NCI-H774 (cell line): Measurements from ENCODE around the gene SNRPA.
"Not testable (repeated sequence)": the region's sequence is repeated elsewhere in the genome, so short reads cannot be mapped to it uniquely, and the experiment has no call there.

Experiments
- DNase-seq: peaks from one replicate; lab custom pipeline; 2025; lab: John Stamatoyannopoulos, UW

Gene SNRPA

DNA sequence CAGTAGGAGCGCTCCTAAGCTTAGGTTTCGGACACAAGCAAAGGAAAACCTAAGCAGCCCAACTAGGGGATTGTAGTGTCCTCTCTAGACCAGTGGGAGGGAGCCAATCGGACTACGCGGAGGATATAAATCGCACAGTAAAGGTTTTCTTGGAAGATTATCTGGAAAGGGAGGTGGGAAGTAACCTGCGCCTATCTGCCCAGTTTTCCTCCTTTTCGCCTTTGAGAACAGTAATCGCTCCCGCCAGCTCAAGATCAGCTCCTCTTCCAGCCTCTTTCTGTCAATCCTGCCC, 26.6 kb downstream of the SNRPA start:
- DNase-seq: no peak

DNA sequence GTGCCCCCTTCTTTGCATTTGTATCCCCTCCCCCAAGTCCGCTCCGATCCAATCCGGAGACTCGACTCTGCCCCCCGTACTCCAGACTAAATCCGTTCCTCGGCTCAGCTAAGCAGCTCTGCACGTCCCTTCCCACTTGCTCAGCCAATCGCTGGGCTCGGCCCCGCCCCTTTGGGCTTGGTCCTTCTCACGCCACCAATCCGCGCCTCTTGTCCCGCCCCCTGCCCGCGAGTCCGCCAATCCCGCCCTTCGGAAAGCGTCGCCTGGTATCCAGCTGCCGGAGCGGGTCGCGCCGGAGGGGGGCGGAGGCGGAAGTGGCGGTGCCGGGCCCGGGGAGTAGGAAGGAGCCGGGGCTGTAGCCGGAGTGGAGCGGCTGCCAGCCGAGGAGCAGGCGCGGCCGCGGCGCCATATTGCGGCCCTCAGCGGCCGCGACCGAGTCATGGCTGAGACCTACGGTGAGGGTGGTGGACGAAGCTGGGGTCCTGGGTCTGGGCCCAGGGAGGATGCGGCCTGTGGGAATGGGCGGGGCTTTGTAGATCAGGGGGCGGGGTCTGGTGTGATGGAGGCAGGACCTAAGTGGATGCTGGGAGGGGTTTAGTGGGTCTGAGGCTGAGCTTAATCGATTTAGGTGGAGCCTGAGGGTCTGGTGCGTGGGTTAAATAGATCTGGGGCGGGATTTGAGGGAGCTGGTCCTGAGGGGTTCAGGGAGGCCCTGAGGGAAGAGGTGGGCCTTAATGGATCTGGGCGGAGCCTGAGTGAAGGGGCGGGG, 27.1 kb downstream of the SNRPA start, which contains the start of gene RAB4B:
RAB4B (plus strand) TSS at position 311 of the 769 bp plus-strand sequence; CDS start at position 440, 129 bp downstream.
- DNase-seq: peak; percentile 98

DNA sequence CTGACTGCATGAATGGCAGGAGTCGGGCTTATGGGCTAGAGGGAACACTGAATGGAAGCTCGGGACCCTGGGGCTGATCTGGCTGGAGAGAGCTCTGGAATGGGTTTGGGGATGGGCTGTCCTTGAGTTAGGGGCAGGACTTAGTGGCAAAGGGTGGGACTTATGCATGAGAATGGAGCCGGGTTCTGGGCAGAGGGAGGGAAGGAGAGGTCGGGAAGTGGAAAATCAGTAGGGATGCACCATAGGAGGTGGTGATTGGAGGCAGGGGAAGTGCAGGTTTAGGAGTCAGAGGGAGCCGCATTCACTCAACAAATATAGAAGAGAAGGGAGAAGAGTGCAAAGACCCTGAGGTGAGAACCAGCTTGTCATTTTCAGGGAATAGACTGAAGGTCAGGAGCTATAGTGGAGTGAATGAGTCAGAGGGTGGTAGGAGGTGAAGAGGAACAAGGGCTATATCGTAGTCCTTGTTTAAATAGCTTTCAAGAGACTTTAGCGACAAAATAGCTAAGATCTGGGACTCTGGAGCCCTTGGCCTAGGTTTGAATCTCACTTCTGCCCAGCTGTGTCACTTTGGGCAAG, 27.8 kb downstream of the SNRPA start:
- DNase-seq: no peak

DNA sequence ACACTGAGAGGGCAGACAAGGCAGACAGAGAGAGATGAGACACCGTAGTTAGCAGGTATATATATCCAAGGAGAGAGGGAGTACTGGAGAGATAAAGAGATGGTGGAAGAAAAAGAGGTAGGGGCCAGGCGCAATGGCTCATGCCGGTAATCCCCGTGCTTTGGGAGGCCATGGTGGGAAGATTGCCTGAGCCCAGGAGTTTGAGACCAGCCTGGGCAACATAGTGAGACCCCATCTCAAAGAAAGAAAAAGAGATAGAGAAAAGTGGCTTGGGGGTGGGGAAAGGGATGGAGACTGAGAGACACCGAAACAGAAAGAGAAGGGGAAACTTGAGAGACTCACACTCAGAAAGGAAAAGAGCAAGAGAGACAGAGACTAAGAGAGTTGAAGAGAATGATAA, 29.6 kb downstream of the SNRPA start:
- DNase-seq: no peak

DNA sequence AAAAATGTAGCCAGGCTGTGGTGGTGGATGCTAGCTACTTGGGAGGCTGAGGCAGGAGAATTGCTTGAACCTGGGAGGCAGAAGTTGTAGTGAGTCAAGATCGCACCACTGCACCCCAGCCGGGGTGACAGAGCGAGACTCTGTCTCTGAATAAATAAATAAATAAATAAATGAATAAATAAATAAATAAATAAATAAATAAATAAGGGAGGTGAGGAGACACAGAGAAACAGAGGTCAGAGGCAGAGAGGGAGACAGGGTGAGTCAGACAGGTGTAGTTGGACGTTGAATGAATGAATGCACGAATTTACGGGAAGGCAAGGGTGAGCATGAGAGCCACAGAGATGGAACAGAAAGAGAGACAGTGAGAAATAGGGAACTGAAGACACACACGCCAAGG, 30.1 kb downstream of the SNRPA start:
- DNase-seq: no peak

DNA sequence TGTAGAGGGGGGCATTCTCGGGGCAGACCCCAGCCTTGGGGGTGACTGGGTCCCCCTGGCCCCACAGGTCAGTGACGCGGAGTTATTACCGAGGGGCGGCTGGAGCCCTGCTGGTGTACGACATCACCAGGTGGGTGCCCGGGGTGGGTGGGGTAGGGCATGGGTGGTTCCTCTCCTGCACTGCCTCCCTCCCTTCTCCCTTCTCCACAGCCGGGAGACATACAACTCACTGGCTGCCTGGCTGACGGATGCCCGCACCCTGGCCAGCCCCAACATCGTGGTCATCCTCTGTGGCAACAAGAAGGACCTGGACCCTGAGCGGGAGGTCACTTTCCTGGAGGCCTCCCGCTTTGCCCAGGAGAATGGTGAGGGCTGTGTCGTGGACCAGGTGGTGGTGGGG, 32.7 kb downstream of the SNRPA start:
- no peak for DNase-seq

DNA sequence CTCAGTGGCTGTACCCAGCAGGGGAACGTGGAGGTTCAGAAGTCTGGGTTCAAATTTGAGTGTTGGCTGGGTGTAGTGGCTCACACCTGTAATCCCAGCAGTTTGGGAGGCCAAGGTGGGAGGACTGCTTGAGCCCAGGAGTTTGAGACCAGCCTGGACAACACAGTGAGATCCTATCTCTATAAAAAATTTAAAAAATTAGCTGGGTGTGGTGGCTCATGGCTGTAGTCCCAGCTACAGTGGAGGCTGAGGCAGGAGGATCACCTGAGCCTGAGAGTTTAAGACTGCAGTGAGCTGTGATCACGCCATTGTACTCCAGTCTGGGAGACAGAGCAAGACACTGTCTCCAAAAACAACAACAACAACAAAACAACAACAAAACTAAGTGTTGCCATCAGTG, 33.1 kb downstream of the SNRPA start:
- not testable (repeated sequence) for DNase-seq

DNA sequence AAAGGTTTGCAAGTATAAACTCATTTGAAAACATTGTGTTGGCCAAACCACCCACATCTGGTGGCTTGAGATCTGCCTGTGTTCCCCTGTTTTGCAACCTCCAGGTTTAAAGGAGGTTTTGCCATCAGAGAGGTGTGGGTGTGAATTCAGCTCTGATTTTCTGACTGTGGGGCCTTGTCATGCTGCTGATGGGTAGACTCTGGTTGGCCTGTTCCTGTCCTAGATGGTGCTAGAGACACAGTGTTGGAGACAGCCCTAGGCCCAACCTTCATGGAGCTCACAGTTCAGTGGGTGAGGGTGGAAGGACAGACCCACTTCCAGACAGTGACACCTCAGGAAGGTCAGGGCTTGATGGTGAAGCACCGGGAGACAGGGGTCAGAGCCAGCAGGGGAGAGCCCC, 34.5 kb downstream of the SNRPA start:
- no peak for DNase-seq

DNA sequence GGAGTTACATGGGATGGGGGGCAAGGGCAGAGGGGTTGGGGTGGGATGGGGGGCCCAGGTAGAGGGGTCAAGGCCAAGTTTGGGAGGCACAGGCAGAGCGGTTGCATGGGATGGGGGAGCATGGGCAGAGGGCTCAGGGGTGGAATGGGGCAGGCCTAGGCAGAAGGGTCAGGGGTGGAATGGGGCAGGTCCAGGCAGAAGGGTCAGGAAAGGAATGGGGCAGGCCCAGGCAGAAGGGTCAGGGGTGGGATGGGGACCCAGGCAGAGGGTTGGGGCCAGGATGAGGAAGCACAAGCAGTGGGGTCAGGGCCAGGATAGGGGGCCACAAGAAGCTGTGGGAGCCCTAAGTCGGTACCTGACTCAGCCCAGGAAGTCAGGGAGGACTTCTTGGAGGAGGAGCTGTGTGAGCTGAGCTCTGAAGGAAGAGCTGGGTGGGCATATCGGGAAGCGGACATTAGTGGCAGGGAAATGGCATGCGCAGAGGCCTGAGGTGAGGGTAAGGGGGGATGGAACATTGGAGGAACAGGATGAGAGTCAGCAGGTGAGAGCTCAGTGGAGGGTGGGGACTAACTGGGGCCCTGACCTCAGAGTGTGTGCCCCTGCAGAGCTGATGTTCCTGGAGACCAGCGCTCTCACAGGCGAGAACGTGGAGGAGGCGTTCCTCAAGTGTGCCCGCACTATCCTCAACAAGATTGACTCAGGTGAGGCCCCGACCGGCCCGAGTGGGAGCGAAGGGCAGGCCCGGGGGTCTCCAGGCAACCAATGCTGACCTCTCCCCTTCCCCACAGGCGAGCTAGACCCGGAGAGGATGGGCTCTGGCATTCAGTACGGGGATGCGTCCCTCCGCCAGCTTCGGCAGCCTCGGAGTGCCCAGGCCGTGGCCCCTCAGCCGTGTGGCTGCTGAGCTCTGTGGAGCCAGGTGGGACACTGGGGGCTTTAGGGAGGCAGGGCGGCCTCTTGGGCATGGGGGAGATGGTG, 35.3 kb downstream of the SNRPA start:
- DNase-seq: no peak

DNA sequence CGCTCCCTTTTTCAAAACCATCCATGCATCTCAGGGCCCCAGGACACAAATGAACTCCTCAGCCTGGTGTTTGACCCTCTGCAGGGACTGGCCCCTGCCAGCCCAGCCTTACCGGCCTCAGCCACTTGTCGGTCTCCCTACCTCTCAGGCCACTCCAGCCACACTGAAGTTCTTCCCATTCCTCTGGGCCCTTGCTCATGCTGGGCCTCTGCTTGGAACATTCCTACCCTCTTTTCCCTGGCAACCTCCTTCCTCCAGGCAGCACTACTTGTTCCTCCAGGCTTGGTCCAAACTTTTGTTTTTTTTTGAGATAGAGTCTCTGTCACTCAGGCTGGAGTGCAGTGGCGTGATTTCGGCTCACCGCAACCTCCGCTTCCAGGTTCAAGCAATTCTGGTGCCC, 40.3 kb downstream of the SNRPA start:
- DNase-seq: no peak

DNA sequence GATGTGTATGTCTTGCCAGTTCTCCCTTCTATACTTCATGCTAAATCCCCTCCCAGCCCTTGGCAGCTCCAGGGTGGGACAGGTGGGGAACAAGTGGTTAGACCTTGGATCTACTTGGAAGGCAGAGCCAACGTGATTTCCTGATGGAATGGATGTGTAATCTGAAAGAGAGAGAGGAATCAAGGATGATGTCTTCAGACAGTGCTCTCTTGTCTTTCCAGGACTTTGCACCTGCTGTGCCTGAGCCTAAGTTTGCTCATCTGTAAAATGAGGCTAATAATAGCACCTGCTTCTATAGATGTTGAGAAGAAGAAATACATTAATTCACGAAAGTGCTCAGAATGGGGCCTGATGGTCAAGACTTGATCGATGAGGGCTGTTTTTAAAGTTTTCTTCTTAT, 41.0 kb downstream of the SNRPA start:
- no peak for DNase-seq

DNA sequence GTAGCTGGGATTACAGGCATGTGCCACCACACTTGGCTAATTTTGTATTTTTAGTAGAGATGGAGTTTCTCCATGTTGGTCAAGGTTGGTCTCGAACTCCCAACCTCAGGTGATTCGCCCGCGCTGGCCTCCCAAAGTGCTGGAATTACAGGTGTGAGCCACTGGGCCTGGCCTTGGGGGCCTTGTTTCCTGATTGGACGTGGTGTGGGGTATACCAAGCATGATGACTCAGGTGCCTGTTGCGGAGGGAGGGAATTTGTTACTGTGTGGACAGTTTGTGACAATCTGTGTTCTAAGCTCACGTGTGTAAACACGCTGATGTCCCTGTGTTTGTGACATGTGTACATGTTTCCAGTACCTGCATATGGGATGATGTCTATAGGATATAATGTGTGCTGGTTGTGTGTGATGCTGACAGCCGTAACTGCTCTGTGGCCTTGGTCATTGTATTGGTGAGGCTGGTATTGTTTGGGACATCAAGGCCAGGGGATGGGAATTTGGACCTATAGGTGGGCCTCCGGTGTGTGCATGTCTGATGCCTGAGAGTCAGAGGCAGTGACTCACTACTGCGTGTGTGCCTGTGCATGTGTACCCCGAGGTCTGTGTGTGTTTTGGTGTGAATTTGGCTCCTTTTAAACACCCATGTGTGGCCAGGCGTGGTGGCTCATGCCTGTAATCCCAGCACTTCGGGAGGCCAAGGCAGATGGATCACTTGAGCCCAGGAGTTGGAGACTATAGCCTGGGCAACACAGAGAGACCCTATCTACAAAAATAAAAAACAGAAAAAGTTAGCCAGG, 46.4 kb downstream of the SNRPA start:
- DNase-seq: no peak

DNA sequence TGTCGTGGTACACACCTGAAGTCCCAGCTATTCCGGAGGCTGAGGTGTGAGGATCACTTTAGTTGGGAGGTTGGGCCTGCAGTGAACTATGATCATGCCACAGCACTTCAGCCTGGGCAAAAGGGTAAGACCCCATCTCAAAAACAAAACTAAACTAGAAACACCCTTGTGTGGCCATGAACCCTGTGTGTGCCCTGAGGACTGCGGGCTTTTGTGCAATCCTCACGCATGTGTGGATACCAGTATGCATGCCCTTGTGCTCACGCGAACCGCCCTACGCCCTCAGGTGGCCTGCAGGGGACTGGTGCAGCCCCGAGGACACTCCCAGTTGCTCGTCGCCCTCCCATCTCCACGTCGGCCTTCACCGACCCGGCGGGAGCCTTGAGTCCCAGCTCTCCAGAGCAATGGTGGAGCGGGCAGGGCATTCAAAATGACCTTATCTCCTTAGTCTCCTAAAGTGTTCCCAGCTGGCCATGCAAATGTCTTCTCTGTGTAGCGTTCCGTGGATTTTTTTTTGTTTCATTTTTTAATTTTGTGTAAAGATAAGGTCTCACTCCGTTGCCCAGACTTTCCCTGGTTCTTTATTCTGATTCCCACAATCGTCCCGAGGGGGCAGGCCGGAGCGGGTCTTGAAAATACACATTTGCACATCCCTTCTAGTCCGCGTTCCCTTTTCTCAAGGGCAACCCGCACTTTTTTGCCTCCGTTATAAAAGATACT, 47.1 kb downstream of the SNRPA start:
- peak; percentile 57 for DNase-seq

DNA sequence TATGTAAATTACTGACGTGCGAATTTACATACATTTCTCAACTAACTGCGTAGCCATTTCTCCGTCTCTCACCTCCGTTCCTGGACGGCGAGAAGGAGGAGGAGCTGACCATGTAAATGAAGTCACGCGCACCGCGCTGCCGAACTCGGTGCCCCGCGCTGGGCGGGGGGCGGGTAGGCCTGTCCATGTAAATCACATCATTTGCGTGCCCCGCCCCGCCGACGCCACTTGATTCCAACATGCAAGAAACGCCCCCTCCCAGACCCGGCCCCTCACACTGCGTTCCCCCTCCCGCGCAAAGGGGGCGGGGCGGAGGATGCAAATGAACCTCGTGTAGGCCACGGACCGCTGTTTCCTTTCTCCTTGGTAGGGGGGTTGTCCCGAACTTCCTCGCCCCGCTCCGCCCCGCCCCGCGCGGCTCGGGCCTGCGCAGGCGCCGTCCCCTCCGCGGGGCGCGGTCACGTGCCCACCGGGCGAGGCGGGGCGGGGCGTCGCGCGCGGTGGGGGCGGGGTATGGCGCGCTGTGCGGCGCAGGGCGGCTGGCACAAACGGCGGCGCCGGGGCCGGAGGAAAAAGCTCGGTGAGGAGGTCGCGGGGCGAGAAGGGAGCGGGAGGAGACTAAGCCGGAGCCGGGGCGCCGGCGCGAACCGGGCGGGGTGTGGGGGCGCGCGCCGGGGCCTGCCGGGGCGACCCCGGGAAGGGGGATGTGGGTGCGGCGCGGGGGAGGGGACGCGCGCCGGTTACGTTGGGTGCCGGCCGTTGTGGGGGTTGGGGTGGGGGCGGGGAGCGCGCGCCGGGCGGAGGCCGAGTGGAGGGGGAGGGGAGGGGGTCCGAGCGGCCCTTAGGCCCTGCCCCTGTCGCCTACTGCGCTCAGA, 47.9 kb downstream of the SNRPA start, which contains the start of gene EGLN2:
EGLN2 (plus strand) TSS at position 509 of the 875 bp plus-strand sequence. CDS start 1,382 bp downstream, outside the sequence.
- peak; percentile 99 for DNase-seq

DNA sequence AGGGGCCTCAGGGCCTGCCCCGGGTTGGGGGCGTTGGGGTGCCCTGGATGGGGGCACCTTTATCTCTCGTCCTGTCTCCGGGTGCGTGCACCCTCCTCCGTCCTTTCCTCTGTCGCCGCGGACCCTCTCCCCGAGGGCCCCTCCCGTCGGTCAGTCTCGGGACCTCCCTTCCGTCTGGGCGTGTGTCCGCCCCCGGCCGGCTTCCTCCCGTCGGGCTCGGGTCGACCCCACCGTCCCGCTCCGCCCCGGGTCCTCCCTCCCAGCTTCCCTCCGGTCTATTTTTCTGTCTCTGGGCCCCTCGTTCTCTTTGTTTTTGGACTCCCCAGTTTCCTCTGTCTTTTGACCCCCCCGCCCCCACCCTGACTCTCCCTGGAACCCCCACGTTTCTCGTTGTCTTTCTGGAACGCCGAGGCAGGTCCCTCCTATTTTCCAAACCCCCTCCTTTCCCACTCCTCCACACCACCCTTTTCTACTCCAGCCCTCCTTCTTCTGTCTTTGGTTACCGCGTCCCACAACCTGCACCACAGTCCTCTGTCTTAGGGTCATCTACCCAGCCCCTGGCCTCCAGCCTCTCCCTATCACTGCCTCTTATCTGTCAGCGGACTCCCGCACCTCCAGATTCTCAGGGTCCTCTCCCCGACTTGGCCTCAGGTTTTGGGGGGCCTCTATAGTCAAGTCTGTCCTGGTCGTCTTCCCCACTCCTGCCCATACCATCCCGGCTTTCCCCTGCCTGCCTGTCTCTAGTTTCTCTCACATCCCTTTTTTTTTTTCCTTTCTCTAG, 48.7 kb downstream of the SNRPA start:
- no peak for DNase-seq

DNA sequence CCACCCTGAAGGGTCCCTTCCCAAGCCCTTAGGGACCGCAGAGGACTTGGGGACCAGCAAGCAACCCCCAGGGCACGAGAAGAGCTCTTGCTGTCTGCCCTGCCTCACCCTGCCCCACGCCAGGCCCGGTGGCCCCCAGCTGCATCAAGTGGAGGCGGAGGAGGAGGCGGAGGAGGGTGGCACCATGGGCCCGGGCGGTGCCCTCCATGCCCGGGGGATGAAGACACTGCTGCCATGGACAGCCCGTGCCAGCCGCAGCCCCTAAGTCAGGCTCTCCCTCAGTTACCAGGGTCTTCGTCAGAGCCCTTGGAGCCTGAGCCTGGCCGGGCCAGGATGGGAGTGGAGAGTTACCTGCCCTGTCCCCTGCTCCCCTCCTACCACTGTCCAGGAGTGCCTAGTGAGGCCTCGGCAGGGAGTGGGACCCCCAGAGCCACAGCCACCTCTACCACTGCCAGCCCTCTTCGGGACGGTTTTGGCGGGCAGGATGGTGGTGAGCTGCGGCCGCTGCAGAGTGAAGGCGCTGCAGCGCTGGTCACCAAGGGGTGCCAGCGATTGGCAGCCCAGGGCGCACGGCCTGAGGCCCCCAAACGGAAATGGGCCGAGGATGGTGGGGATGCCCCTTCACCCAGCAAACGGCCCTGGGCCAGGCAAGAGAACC, 49.5 kb downstream of the SNRPA start:
- no peak for DNase-seq

DNA sequence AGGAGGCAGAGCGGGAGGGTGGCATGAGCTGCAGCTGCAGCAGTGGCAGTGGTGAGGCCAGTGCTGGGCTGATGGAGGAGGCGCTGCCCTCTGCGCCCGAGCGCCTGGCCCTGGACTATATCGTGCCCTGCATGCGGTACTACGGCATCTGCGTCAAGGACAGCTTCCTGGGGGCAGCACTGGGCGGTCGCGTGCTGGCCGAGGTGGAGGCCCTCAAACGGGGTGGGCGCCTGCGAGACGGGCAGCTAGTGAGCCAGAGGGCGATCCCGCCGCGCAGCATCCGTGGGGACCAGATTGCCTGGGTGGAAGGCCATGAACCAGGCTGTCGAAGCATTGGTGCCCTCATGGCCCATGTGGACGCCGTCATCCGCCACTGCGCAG, 50.0 kb downstream of the SNRPA start:
- DNase-seq: no peak

DNA sequence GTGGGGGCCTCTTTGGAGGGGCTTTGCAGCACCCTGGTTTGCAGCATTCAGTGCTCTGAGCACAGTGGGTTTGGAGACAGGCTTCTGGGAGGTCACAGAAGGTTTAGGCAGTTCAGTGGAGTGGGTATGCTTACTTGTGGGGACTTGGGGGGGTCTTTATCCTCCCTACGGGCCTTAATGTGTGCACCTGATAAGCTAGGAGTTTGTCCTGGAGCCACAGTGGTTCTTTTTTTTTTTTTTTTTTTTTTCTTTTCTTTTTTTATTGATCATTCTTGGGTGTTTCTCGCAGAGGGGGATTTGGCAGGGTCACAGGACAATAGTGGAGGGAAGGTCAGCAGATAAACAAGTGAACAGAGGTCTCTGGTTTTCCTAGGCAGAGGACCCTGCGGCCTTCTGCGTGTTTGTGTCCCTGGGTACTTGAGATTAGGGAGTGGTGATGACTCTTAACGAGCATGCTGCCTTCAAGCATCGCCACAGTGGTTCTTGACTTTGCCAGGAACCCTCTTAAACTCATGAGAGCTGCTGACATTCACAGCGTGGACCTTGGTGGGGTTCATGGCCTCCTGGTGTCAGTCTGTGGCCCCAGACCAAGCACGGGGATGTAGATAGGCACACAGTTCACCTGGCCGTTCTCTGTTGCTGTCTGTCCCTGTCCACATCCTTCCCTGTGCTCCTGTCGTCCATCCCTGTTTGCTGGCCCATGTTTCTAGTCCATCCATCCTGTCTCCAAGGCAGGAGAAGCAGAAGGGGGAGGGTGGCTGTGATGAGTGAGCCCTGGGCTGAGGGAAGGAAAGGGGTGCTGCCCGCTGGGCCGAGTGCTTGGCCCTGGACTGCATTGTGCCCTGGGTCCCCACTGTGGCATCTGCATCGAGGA, 50.7 kb downstream of the SNRPA start:
- no peak for DNase-seq
